DMS114 treated with DMSO at 0.1 percent for 48 hours (cell line): ENCODE data around the gene SLC35A2.
A peak's percentile ranks its signal among the peaks of the same experiment; 100 is the strongest.
"Not testable (repeated sequence)": the region's sequence is repeated elsewhere in the genome, so short reads cannot be mapped to it uniquely, and the experiment has no call there.

Source experiments
- DNase-seq: peaks from one replicate; lab custom pipeline; 2025; ENCODE audit not compliant: unreplicated experiment; lab: John Stamatoyannopoulos, UW

SLC35A2 gene

GRCh38 chrX:48903290-48903689 lies 8.2 kb downstream of the SLC35A2 start:
- DNase-seq = no peak

- DNase-seq = no peak
Observed at GRCh38 chrX:48902776-48903175, 8.7 kb downstream of the SLC35A2 start.

GRCh38 chrX:48902135-48902534 lies 9.3 kb downstream of the SLC35A2 start:
- DNase-seq = no peak

- no peak for DNase-seq
Observed at GRCh38 chrX:48901069-48901468, 10.4 kb downstream of the SLC35A2 start.

GRCh38 chrX:48899078-48899410 lies 12.4 kb downstream of the SLC35A2 start:
- no peak for DNase-seq

GRCh38 chrX:48897625-48898306 lies 13.7 kb downstream of the SLC35A2 start, which contains the start of the genes PQBP1 and TIMM17B:
Gene PQBP1, plus strand, starts transcription at chrX:48897930. Its CDS starts 580 bp downstream, at chrX:48898510.
Gene TIMM17B, minus strand, starts transcription at chrX:48897768. Its CDS starts 19 bp downstream, at chrX:48897749.
- peak; percentile 91 for DNase-seq

GRCh38 chrX:48897157-48897624 lies 14.3 kb downstream of the SLC35A2 start:
- peak; percentile 51 for DNase-seq

GRCh38 chrX:48896611-48897011 lies 14.8 kb downstream of the SLC35A2 start:
- DNase-seq = no peak

GRCh38 chrX:48894891-48895290 lies 16.6 kb downstream of the SLC35A2 start:
- no peak for DNase-seq

- no peak for DNase-seq
Observed at GRCh38 chrX:48893556-48894348, 17.7 kb downstream of the SLC35A2 start.

GRCh38 chrX:48892896-48893295 lies 18.6 kb downstream of the SLC35A2 start:
- no peak for DNase-seq

GRCh38 chrX:48891402-48892288 lies 19.8 kb downstream of the SLC35A2 start:
- peak; percentile 69 for DNase-seq

GRCh38 chrX:48890934-48891401 lies 20.5 kb downstream of the SLC35A2 start:
- no peak for DNase-seq

GRCh38 chrX:48890296-48890925 lies 21.0 kb downstream of the SLC35A2 start:
- DNase-seq = no peak

GRCh38 chrX:48886586-48886985 lies 24.9 kb downstream of the SLC35A2 start:
- not testable (repeated sequence) for DNase-seq

- no peak for DNase-seq
Observed at GRCh38 chrX:48883729-48884128, 27.7 kb downstream of the SLC35A2 start.

- DNase-seq = not testable (repeated sequence)
Observed at GRCh38 chrX:48876944-48877343, 34.5 kb downstream of the SLC35A2 start.

- DNase-seq = not testable (repeated sequence)
Observed at GRCh38 chrX:48872017-48872416, 39.4 kb downstream of the SLC35A2 start.

- no peak for DNase-seq
Observed at GRCh38 chrX:48864210-48864609, 47.2 kb downstream of the SLC35A2 start.

GRCh38 chrX:48854898-48855297 lies 56.5 kb downstream of the SLC35A2 start:
- DNase-seq = peak; percentile 41
